ENCODE measurements around the gene CADPS. TPM values are rescaled to one million over a fixed set of nuclear protein-coding genes. Genes with fewer than 3 reads are reported as not detected.

Gene CADPS
- total and polyA plus RNA-seq, 4 donors: 0.13 to 0.99 (median 0.75) TPM; not detected in 1

DNA sequence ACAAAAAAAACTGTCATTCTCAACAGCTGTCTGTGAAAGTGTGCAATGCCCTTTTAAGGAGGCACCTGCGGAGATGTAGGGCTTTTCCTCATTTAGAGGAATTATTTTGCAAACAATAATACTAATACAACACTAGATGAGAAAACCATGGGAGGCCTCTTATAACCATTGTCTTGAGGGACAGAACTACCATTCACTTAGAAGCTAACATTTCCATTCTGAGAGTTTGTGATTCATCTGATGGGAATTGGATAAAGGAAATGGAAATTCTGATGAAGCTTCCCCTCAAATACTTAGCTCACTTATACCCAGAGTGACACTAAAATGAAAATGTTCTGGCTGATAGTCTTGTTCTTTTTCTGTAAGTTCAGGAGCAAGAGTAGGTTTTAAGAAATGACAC, 147.7 kb downstream of the CADPS start:
- Histone ChIP-seq H3K4me1 (ENCODE audit: control insufficient read depth in 1 of 2, insufficient read depth in 2 of 2, low read length in 2 of 2) (no peaks in the 10 kb centered on the region), H3K36me3 (ENCODE audit: control insufficient read depth in 1 of 2, insufficient read depth in 2 of 2, low read length in 1 of 2) (no peaks in the 10 kb centered on the region), H3K27ac (ENCODE audit: low read depth in 1 of 2, low read length in 2 of 2) (no peak overlapping the region), H3K27me3 (ENCODE audit: control insufficient read depth in 1 of 2, insufficient read depth in 2 of 2, low read length in 1 of 2) (no peaks in the 10 kb centered on the region), H3K9me3 (ENCODE audit: control insufficient read depth, low read length) (peaks cover 1% of the 10 kb centered on the region), H3K4me3 (ENCODE audit: low read length in 2 of 2) (no peak overlapping the region)
- 61 to 100% methylated on average over 1 of the region's 1 CpG for WGBS, 2 donors
- DNase-seq (no peak), ATAC-seq (ENCODE audit: low FRiP score) (no peak)
- intact Hi-C loops (cut with DNase I): no loop called here

DNA sequence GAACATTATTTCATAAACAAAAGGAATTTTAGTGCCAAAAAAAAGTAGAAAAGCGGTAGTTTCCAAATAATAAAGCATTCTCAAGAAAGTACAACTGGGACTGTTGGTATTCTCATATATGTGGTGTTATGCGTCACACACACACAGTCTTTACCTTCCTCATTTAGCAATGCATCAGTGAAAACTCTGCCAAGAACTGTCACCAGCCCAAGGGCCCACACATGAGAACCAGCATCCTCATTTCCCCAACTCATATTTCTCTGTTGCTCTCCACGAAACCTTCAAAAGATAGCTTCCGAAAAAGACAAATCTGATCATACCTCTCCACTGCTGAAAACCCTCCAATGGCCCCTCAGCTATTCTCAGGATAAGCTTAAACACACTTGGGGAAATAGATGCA, 150.7 kb downstream of the CADPS start:
- no peak overlapping the region for H3K4me3 ChIP-seq (ENCODE audit: low read length in 2 of 2)
- H3K36me3 ChIP-seq (ENCODE audit: control insufficient read depth in 1 of 2, insufficient read depth in 2 of 2, low read length in 1 of 2): no peaks in the 10 kb centered on the region
- H3K4me1 ChIP-seq (ENCODE audit: control insufficient read depth in 1 of 2, insufficient read depth in 2 of 2, low read length in 2 of 2): no peaks in the 10 kb centered on the region
- no peak overlapping the region for H3K27ac ChIP-seq (ENCODE audit: low read depth in 1 of 2, low read length in 2 of 2)
- ATAC-seq (ENCODE audit: low FRiP score): no peak
- DNase-seq: no peak
- no peaks in the 10 kb centered on the region for H3K27me3 ChIP-seq (ENCODE audit: control insufficient read depth in 1 of 2, insufficient read depth in 2 of 2, low read length in 1 of 2)
- no peaks in the 10 kb centered on the region for H3K9me3 ChIP-seq (ENCODE audit: control insufficient read depth, low read length)
- intact Hi-C loops (cut with DNase I): no loop called here
- 83 to 90% methylated on average over 4 of the region's 4 CpGs for WGBS, 2 donors

DNA sequence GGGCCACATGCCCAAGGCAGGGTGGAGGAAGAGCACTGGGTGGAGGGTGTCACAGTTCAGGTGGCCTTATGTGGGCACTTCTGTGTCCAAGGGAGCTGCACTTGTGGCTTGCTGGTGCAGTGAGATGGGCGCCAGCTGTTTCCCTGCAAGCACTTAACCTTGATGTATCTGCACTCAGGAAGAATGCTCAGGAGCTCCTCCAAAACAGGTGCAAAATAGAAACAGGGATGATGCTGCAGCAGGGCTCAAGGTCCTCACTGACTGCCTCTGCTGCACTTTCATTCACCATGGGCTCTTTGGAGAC, 151.3 kb downstream of the CADPS start:
- DNase-seq: no peak
- intact Hi-C loops (cut with DNase I): no loop called here
- no peak overlapping the region for H3K27ac ChIP-seq (ENCODE audit: low read depth in 1 of 2, low read length in 2 of 2)
- H3K27me3 ChIP-seq (ENCODE audit: control insufficient read depth in 1 of 2, insufficient read depth in 2 of 2, low read length in 1 of 2): no peaks in the 10 kb centered on the region
- no peak for ATAC-seq (ENCODE audit: low FRiP score)
- no peak overlapping the region for H3K4me3 ChIP-seq (ENCODE audit: low read length in 2 of 2)
- H3K9me3 ChIP-seq (ENCODE audit: control insufficient read depth, low read length): no peaks in the 10 kb centered on the region
- 93 to 100% methylated on average over 1 of the region's 1 CpG for WGBS, 2 donors
- H3K4me1 ChIP-seq (ENCODE audit: control insufficient read depth in 1 of 2, insufficient read depth in 2 of 2, low read length in 2 of 2): no peaks in the 10 kb centered on the region
- no peaks in the 10 kb centered on the region for H3K36me3 ChIP-seq (ENCODE audit: control insufficient read depth in 1 of 2, insufficient read depth in 2 of 2, low read length in 1 of 2)

DNA sequence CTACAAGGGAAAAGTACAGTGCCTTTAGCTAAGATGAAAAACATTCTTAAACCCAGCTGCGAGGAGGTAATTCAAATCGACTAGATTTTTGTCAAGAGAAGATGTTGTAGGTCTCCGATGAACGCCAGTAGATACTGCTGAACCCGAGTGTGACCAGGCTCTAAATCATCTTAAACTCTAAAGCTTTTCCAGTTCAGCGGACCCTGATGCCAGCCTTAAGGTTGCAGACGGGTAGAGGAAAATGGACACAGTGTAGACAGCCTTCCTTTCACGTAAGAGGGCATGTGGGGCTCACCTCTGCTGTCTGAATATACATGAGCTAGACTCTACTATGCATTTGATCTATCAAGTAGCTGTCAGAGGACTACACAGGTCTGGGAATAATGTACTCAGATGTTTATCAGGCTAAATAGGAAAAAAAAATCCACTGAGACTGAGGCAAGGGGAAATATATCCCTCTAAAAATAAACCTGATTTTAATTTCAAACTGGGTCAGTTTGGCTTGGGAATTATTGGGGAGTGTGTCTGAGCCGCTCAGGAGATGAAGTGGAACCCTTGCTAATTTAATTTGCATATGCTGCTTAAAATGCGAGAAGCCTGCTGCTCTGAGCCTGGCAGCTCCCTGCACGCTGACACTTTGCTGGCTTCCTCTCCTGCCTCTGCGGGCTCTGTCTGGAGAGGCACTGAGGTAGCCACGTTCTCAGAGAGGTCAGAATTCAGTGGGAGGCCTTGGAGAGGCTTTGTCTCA, 151.9 kb downstream of the CADPS start:
- WGBS, 2 donors: 45 to 49% methylated on average over 13 of the region's 13 CpGs
- Histone ChIP-seq H3K9me3 (ENCODE audit: control insufficient read depth, low read length) (no peaks in the 10 kb centered on the region), H3K36me3 (ENCODE audit: control insufficient read depth in 1 of 2, insufficient read depth in 2 of 2, low read length in 1 of 2) (no peaks in the 10 kb centered on the region), H3K27me3 (ENCODE audit: control insufficient read depth in 1 of 2, insufficient read depth in 2 of 2, low read length in 1 of 2) (no peaks in the 10 kb centered on the region), H3K27ac (ENCODE audit: low read depth in 1 of 2, low read length in 2 of 2) (no peak overlapping the region), H3K4me1 (ENCODE audit: control insufficient read depth in 1 of 2, insufficient read depth in 2 of 2, low read length in 2 of 2) (no peaks in the 10 kb centered on the region), H3K4me3 (ENCODE audit: low read length in 2 of 2) (no peak overlapping the region)
- intact Hi-C loops (cut with DNase I): no loop called here
- DNase-seq (no peak), ATAC-seq (ENCODE audit: low FRiP score) (no peak)

DNA sequence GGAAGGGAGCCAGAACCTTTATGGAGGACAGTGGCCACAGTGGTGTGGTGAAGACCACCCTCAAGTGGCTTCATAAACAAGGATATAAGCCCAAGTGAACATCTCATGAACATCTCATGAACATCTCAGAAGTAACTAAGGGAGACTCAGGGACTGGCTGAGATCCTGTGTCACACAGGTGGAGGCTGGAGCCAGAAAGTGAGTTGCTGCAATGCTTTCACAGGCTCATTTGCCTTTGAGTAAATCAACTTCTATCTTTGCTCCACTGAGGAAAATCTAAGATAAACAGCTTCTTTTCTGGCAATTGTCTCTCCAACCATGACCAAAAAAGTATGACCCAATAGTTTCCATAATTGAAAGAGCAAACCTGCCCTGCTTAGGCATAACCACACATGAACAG, 152.9 kb downstream of the CADPS start:
- no peak overlapping the region for H3K4me3 ChIP-seq (ENCODE audit: low read length in 2 of 2)
- ATAC-seq (ENCODE audit: low FRiP score) (no peak), DNase-seq (no peak)
- H3K9me3 ChIP-seq (ENCODE audit: control insufficient read depth, low read length): no peaks in the 10 kb centered on the region
- no peaks in the 10 kb centered on the region for H3K36me3 ChIP-seq (ENCODE audit: control insufficient read depth in 1 of 2, insufficient read depth in 2 of 2, low read length in 1 of 2)
- intact Hi-C loops (cut with DNase I): no loop called here
- H3K27me3 ChIP-seq (ENCODE audit: control insufficient read depth in 1 of 2, insufficient read depth in 2 of 2, low read length in 1 of 2): no peaks in the 10 kb centered on the region
- no peak overlapping the region for H3K27ac ChIP-seq (ENCODE audit: low read depth in 1 of 2, low read length in 2 of 2)
- H3K4me1 ChIP-seq (ENCODE audit: control insufficient read depth in 1 of 2, insufficient read depth in 2 of 2, low read length in 2 of 2): no peaks in the 10 kb centered on the region

DNA sequence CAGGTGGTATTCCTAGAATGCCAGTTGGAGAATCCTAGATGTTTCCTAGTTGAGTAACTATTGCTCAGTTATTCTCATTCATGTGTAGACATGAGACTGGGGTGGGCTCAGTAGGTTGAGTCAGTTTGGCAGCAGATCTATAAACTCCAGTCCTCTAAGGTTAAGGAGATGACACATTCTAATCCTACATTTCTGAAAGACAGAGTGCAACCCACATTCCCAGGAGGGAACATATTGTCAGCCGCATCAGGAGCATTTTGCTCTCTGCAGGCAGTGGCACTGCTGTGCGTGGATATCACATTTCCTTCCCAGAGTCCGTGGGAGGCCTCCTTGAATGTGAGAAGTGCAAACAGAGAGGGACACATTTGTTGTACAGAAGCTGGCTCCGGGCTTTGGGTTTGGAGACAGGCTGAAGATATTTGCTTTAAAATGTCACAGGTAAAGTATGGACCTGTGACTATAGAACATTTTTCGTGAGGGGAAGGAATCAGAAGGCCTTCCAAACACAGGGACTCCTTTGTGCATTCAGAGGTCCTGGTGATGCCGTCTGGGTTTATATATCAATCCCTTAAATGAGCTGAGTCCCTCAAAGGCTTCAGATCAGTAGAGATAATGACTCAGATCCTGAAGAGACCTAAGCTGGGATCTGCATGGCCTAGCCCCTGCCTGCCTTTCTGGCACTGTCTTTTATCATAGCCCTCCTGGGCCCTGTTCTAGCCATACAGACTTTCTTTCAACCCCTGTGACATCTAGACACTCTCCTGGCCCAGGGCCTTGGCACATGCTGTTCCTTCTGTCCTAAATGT, 156.5 kb downstream of the CADPS start:
- H3K27me3 ChIP-seq (ENCODE audit: control insufficient read depth in 1 of 2, insufficient read depth in 2 of 2, low read length in 1 of 2): no peaks in the 10 kb centered on the region
- intact Hi-C loops (cut with DNase I): no loop called here

DNA sequence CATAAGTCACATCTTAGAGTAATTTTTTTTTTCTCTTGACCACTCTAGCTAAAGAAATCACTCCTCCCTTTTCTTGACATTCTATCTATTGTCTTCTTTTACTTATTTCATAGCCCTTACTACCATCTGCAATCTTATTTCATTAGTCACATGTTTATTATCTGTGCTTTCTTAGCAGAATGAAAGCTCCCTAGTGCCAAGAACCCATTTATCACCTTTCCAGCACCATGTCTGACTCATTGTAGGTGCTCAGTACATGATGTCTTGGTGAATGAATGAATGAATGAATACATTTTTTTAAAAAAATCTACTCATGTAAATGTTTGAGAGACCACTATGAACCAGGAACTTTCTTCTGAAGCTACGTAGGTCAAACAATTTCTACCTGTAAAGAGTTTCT, 157.2 kb downstream of the CADPS start:
- Histone ChIP-seq H3K4me1 (ENCODE audit: control insufficient read depth in 1 of 2, insufficient read depth in 2 of 2, low read length in 2 of 2) (no peaks in the 10 kb centered on the region), H3K4me3 (ENCODE audit: low read length in 2 of 2) (no peak overlapping the region), H3K27ac (ENCODE audit: low read depth in 1 of 2, low read length in 2 of 2) (no peak overlapping the region), H3K27me3 (ENCODE audit: control insufficient read depth in 1 of 2, insufficient read depth in 2 of 2, low read length in 1 of 2) (no peaks in the 10 kb centered on the region), H3K36me3 (ENCODE audit: control insufficient read depth in 1 of 2, insufficient read depth in 2 of 2, low read length in 1 of 2) (no peaks in the 10 kb centered on the region), H3K9me3 (ENCODE audit: control insufficient read depth, low read length) (no peaks in the 10 kb centered on the region)
- no peak for DNase-seq
- 89 to 93% methylated on average over 1 of the region's 1 CpG for WGBS, 2 donors
- intact Hi-C loops (cut with DNase I): no loop called here
- ATAC-seq (ENCODE audit: low FRiP score): no peak

More for the DNA sequence above, 156.5 kb downstream of the CADPS start:
- no peak for ATAC-seq (ENCODE audit: low FRiP score)
- no peak overlapping the region for H3K27ac ChIP-seq (ENCODE audit: low read depth in 1 of 2, low read length in 2 of 2)
- DNase-seq: no peak
- H3K36me3 ChIP-seq (ENCODE audit: control insufficient read depth in 1 of 2, insufficient read depth in 2 of 2, low read length in 1 of 2): no peaks in the 10 kb centered on the region
- 47 to 56% methylated on average over 6 of the region's 6 CpGs for WGBS, 2 donors
- H3K4me3 ChIP-seq (ENCODE audit: low read length in 2 of 2): no peak overlapping the region
- no peaks in the 10 kb centered on the region for H3K4me1 ChIP-seq (ENCODE audit: control insufficient read depth in 1 of 2, insufficient read depth in 2 of 2, low read length in 2 of 2)
- no peaks in the 10 kb centered on the region for H3K9me3 ChIP-seq (ENCODE audit: control insufficient read depth, low read length)

DNA sequence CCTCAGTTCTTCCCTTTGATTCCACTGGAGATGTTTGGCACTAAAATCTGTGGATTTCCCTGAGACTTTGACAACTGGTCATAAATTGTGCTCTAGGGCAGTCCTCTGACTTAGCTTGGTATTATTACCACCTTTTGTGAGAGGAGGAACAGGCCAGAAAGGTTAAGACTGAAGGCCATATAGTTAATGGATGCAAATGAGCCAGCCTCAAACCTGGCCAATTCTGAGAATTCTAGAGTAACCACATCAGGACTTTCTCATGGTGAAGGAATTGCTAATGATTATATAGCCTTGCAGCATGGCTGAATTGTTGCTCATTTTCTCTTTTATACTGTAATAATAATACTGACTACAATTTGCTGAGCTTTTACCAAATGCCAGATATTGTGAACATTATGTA, 162.5 kb downstream of the CADPS start:
- Histone ChIP-seq H3K9me3 (ENCODE audit: control insufficient read depth, low read length) (no peaks in the 10 kb centered on the region), H3K27ac (ENCODE audit: low read depth in 1 of 2, low read length in 2 of 2) (no peak overlapping the region), H3K36me3 (ENCODE audit: control insufficient read depth in 1 of 2, insufficient read depth in 2 of 2, low read length in 1 of 2) (no peaks in the 10 kb centered on the region), H3K4me3 (ENCODE audit: low read length in 2 of 2) (no peak overlapping the region), H3K4me1 (ENCODE audit: control insufficient read depth in 1 of 2, insufficient read depth in 2 of 2, low read length in 2 of 2) (peaks cover 0 to 3% of the 10 kb centered on the region in 2 donors), H3K27me3 (ENCODE audit: control insufficient read depth in 1 of 2, insufficient read depth in 2 of 2, low read length in 1 of 2) (no peaks in the 10 kb centered on the region)
- no peak for ATAC-seq (ENCODE audit: low FRiP score)
- DNase-seq: no peak
- intact Hi-C loops (cut with DNase I): no loop called here

DNA sequence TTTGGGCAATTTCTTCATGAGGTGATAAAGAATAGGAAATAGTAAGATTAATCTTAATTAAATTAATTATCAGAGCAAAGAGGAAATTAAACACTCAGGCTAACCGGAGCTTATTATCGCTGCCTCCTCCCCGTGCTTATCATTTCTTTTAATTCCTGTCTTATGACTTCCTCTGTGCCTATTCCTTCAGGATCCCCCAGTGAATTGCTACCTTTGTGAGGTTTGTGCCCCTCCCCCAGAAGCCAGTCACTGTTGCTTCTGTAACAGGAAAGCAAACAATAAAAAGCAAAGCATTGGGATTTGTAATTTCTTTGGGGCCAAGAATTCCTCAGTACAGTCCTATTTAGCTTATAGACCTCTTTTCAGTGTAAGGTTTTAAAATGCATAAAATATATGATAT, 164.5 kb downstream of the CADPS start:
- WGBS, 2 donors: 83 to 98% methylated on average over 3 of the region's 3 CpGs

More for the DNA sequence above, 164.5 kb downstream of the CADPS start:
- intact Hi-C loops (cut with DNase I): no loop called here
- H3K4me1 ChIP-seq (ENCODE audit: control insufficient read depth in 1 of 2, insufficient read depth in 2 of 2, low read length in 2 of 2): peaks cover 0 to 3% of the 10 kb centered on the region in 2 donors
- no peaks in the 10 kb centered on the region for H3K36me3 ChIP-seq (ENCODE audit: control insufficient read depth in 1 of 2, insufficient read depth in 2 of 2, low read length in 1 of 2)
- H3K27me3 ChIP-seq (ENCODE audit: control insufficient read depth in 1 of 2, insufficient read depth in 2 of 2, low read length in 1 of 2): no peaks in the 10 kb centered on the region
- no peak for DNase-seq
- no peaks in the 10 kb centered on the region for H3K9me3 ChIP-seq (ENCODE audit: control insufficient read depth, low read length)
- no peak overlapping the region for H3K27ac ChIP-seq (ENCODE audit: low read depth in 1 of 2, low read length in 2 of 2)
- no peak overlapping the region for H3K4me3 ChIP-seq (ENCODE audit: low read length in 2 of 2)
- no peak for ATAC-seq (ENCODE audit: low FRiP score)

All from aorta (tissue), 5 donors.